SK-N-MC (cell line): ENCODE results near the gene TNFSF8.

Experiments
- DNase-seq: peaks from one replicate; pipeline ENCODE4 v3.0.0-alpha.2; 2011; ENCODE audit warnings: low read depth, low spot score
- H3K27ac ChIP-seq: fragments of 200-600 bp; sonication (generic); 2 replicates; pipeline ENCODE4 v1.5.1; 2016; ENCODE audit warnings: mixed run types
- H3K36me3 ChIP-seq: fragments of 200-600 bp; sonication (generic); 2 replicates; pipeline ENCODE4 v1.6.1; 2017; ENCODE audit warnings: antibody characterized with exemption, low read length, mixed read lengths; ENCODE audit not compliant: insufficient read depth
- H3K4me3 ChIP-seq: fragments of 200-600 bp; sonication (generic); 2 replicates; pipeline ENCODE4 v1.5.1; 2016
- H3K9ac ChIP-seq: fragments of 200-600 bp; sonication (generic); 2 replicates; pipeline ENCODE4 v1.8.0; 2017; ENCODE audit warnings: mixed run types, mixed read lengths; ENCODE audit not compliant: insufficient read length
- H3K9me3 ChIP-seq: fragments of 200-600 bp; sonication (generic); 2 replicates; pipeline ENCODE4 v1.6.1; 2017; ENCODE audit warnings: low read depth, mild to moderate bottlenecking, antibody characterized with exemption, low read length, moderate library complexity, mixed read lengths
- EZH2 ChIP-seq: fragments of 200-600 bp; sonication (generic); IDR thresholded peaks from one replicate; pipeline ENCODE4 v1.6.1; 2017; ENCODE audit warnings: antibody characterized with exemption
- FOXP2 ChIP-seq: optimal IDR thresholded peaks from 2 replicates; pipeline ENCODE3; 2011; ENCODE audit warnings: mild to moderate bottlenecking, moderate library complexity; ENCODE audit not compliant: insufficient read depth; ENCODE audit errors: extremely low read length, control extremely low read depth
- POLR2AphosphoS5 ChIP-seq: IDR thresholded peaks from 2 replicates; pipeline ENCODE4 v1.6.1; 2012; ENCODE audit warnings: mild to moderate bottlenecking, low read depth, low read length, borderline replicate concordance

The TNFSF8 gene

GRCh38 chr9:114928671-114929070 lies 1.7 kb downstream of the TNFSF8 start:
- no peak overlapping the region for H3K9ac ChIP-seq
- H3K27ac ChIP-seq = no peak overlapping the region
- no peak overlapping the region for H3K4me3 ChIP-seq
- TF ChIP-seq EZH2 (no peak), POLR2AphosphoS5 (no peak), FOXP2 (no peak)
- no peak for DNase-seq
- no peaks in the 10 kb centered on the region for H3K36me3 ChIP-seq
- no peaks in the 10 kb centered on the region for H3K9me3 ChIP-seq

DNA sequence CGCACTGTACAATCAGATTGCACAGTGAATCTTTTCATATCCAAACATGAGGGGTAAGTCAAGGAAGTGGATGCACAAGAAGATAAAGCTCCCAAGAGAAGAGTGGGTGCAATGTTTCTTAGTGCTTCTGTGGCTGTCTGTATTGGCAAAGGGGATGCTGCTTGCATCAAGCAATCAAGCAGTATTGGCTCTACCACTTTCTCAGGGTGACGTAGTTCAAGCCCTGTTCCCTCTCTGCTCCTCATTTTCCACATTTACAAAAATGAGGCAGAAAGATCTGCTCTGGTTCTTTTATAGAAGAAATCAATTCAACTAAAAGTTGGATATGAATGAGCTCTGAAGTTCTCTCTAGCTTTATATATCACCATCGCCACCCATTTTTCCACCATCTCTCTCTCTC lies 2.3 kb downstream of the TNFSF8 start:
- no peak for DNase-seq
- Histone ChIP-seq H3K36me3 (no peaks in the 10 kb centered on the region), H3K4me3 (no peak overlapping the region), H3K27ac (no peak overlapping the region), H3K9ac (no peak overlapping the region), H3K9me3 (no peaks in the 10 kb centered on the region)
- TF ChIP-seq FOXP2 (no peak), EZH2 (no peak), POLR2AphosphoS5 (no peak)

DNA sequence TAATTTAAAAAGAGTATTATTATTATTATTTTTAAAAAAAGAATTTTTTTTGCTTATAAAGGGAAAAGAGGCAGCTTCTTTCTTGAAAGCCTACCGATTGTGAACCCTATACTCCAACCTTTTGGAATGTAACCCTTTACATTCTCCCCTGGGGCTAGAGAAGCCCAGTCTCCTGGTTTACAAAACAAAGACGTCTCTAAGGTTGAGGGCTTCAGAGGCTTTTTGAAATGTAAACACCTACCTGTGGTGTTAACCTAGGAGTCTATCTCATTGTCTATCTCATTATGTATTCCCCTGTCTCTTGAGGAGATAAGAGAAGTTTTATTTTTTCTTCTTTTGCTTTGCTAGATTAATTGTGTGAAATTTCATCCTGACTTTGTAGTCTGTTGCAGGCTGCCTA lies 4.7 kb downstream of the TNFSF8 start:
- H3K9me3 ChIP-seq = no peaks in the 10 kb centered on the region
- no peak for DNase-seq
- no peaks in the 10 kb centered on the region for H3K36me3 ChIP-seq
- H3K4me3 ChIP-seq = no peak overlapping the region
- H3K9ac ChIP-seq = no peak overlapping the region
- no peak overlapping the region for H3K27ac ChIP-seq
- TF ChIP-seq EZH2 (no peak), FOXP2 (no peak), POLR2AphosphoS5 (no peak)

- H3K27ac ChIP-seq = no peak overlapping the region
- DNase-seq = no peak
- H3K36me3 ChIP-seq = no peaks in the 10 kb centered on the region
- no peak overlapping the region for H3K9ac ChIP-seq
- H3K4me3 ChIP-seq = no peak overlapping the region
- TF ChIP-seq EZH2 = no peak
- TF ChIP-seq FOXP2 = no peak
- no peak for TF ChIP-seq POLR2AphosphoS5
- no peaks in the 10 kb centered on the region for H3K9me3 ChIP-seq
Measured at GRCh38 chr9:114925039-114925438, 5.4 kb downstream of the TNFSF8 start.

GRCh38 chr9:114924327-114924726 lies 6.1 kb downstream of the TNFSF8 start:
- no peaks in the 10 kb centered on the region for H3K36me3 ChIP-seq
- DNase-seq = no peak
- no peak overlapping the region for H3K4me3 ChIP-seq
- no peak overlapping the region for H3K9ac ChIP-seq
- H3K9me3 ChIP-seq = no peaks in the 10 kb centered on the region
- no peak overlapping the region for H3K27ac ChIP-seq
- TF ChIP-seq FOXP2 = no peak
- TF ChIP-seq POLR2AphosphoS5 = no peak
- TF ChIP-seq EZH2 = no peak

GRCh38 chr9:114923918-114924317 lies 6.5 kb downstream of the TNFSF8 start:
- no peaks in the 10 kb centered on the region for H3K9me3 ChIP-seq
- H3K27ac ChIP-seq = no peak overlapping the region
- no peak for DNase-seq
- H3K9ac ChIP-seq = no peak overlapping the region
- no peaks in the 10 kb centered on the region for H3K36me3 ChIP-seq
- no peak overlapping the region for H3K4me3 ChIP-seq
- TF ChIP-seq EZH2 (no peak), FOXP2 (no peak), POLR2AphosphoS5 (no peak)

DNA sequence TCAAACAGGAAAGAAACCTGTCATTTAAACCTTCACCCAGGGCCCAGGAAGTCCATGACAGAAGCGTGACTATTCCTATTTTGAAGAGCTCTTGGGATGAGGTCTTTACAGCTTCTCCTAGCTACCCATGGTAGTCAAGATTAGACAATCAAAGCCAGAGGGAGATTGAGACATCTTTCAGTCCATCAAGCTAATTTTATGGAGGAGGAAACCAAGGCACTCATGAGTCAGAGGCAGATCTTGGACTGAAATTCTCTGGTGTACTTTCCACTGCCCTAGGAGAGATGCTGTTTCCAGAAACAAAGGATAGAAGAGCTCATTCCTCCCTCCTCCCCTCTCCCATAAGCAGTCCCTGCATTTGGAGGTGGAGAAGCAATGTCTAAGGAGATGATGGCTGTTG lies 9.2 kb downstream of the TNFSF8 start:
- no peak overlapping the region for H3K4me3 ChIP-seq
- TF ChIP-seq EZH2 = no peak
- no peak for TF ChIP-seq FOXP2
- no peak for TF ChIP-seq POLR2AphosphoS5

DNA sequence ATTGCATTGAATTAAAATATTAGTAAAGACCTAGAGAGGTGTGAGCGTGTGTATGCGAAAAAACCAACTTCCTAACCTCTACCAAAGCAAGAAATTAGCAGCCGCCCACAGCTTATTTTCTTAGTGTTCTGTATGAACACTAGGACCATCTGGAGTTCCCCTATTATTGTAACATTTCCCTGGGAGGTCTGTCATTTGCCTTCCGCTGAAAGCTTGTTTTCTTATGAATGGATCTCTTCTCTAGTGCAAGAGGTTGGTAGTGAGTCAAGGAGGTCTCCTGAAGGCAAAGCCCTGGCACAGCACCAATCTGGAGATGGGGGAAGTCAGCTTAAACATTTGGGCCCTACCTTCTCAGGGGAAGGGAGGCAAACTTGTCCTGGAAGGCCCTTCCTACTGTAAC lies 10.8 kb downstream of the TNFSF8 start:
- TF ChIP-seq FOXP2 = no peak
- no peak for TF ChIP-seq EZH2
- no peak for TF ChIP-seq POLR2AphosphoS5
- Histone ChIP-seq H3K36me3 (no peaks in the 10 kb centered on the region), H3K27ac (no peak overlapping the region), H3K9ac (no peak overlapping the region), H3K4me3 (no peak overlapping the region), H3K9me3 (no peaks in the 10 kb centered on the region)
- DNase-seq = no peak

More for the DNA sequence above, 9.2 kb downstream of the TNFSF8 start:
- Histone ChIP-seq H3K9me3 (no peaks in the 10 kb centered on the region), H3K9ac (no peak overlapping the region), H3K27ac (no peak overlapping the region), H3K36me3 (no peaks in the 10 kb centered on the region)
- DNase-seq = no peak

GRCh38 chr9:114916481-114916880 lies 13.9 kb downstream of the TNFSF8 start:
- TF ChIP-seq EZH2 = no peak
- no peak for TF ChIP-seq FOXP2
- TF ChIP-seq POLR2AphosphoS5 = no peak
- no peak overlapping the region for H3K4me3 ChIP-seq
- no peaks in the 10 kb centered on the region for H3K9me3 ChIP-seq
- DNase-seq = no peak
- no peaks in the 10 kb centered on the region for H3K36me3 ChIP-seq
- H3K27ac ChIP-seq = no peak overlapping the region
- H3K9ac ChIP-seq = no peak overlapping the region
